ENCODE data around the gene PTPRD. TPM values are rescaled to one million over a fixed set of nuclear protein-coding genes. Genes with fewer than 3 reads are reported as not detected.

PTPRD gene
- total RNA-seq, 1 experiment from 2014 or later, result not detected

GRCh38 chr9:8713149-8713810 lies 1899.5 kb downstream of the PTPRD start:
- TF ChIP-seq, protein P1, sequence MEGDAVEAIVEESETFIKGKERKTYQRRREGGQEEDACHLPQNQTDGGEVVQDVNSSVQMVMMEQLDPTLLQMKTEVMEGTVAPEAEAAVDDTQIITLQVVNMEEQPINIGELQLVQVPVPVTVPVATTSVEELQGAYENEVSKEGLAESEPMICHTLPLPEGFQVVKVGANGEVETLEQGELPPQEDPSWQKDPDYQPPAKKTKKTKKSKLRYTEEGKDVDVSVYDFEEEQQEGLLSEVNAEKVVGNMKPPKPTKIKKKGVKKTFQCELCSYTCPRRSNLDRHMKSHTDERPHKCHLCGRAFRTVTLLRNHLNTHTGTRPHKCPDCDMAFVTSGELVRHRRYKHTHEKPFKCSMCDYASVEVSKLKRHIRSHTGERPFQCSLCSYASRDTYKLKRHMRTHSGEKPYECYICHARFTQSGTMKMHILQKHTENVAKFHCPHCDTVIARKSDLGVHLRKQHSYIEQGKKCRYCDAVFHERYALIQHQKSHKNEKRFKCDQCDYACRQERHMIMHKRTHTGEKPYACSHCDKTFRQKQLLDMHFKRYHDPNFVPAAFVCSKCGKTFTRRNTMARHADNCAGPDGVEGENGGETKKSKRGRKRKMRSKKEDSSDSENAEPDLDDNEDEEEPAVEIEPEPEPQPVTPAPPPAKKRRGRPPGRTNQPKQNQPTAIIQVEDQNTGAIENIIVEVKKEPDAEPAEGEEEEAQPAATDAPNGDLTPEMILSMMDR (IDR thresholded peaks at IDR 0.05), result no peak
- TF ChIP-seq TCF7L2 (IDR thresholded peaks at IDR 0.05; ENCODE audit: low read depth, low read length), result no peak
- no peak for TF ChIP-seq SIN3A (IDR thresholded peaks at IDR 0.05; ENCODE audit: borderline replicate concordance, insufficient read depth, low read depth, low read length)
- TF ChIP-seq, protein P2, sequence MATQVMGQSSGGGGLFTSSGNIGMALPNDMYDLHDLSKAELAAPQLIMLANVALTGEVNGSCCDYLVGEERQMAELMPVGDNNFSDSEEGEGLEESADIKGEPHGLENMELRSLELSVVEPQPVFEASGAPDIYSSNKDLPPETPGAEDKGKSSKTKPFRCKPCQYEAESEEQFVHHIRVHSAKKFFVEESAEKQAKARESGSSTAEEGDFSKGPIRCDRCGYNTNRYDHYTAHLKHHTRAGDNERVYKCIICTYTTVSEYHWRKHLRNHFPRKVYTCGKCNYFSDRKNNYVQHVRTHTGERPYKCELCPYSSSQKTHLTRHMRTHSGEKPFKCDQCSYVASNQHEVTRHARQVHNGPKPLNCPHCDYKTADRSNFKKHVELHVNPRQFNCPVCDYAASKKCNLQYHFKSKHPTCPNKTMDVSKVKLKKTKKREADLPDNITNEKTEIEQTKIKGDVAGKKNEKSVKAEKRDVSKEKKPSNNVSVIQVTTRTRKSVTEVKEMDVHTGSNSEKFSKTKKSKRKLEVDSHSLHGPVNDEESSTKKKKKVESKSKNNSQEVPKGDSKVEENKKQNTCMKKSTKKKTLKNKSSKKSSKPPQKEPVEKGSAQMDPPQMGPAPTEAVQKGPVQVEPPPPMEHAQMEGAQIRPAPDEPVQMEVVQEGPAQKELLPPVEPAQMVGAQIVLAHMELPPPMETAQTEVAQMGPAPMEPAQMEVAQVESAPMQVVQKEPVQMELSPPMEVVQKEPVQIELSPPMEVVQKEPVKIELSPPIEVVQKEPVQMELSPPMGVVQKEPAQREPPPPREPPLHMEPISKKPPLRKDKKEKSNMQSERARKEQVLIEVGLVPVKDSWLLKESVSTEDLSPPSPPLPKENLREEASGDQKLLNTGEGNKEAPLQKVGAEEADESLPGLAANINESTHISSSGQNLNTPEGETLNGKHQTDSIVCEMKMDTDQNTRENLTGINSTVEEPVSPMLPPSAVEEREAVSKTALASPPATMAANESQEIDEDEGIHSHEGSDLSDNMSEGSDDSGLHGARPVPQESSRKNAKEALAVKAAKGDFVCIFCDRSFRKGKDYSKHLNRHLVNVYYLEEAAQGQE (IDR thresholded peaks at IDR 0.05; ENCODE audit: insufficient read depth in 1 of 2, low read depth in 2 of 2, low read length in 1 of 2), result no peak
- no peak for TF ChIP-seq POLR2AphosphoS5 (IDR thresholded peaks at IDR 0.05; ENCODE audit: low read depth, low read length)

GRCh38 chr9:8709731-8710130 lies 1903.1 kb downstream of the PTPRD start:
- DNase-seq (ENCODE audit: low read depth, low spot score) (no peak), ATAC-seq (no peak)
- ChIA-PET CTCF (no interaction called here), POLR2A (no interaction called here)
- H3K4me1 ChIP-seq (ENCODE audit: control insufficient read depth, insufficient read depth, low read length), result no peaks in the 10 kb centered on the region
- no peak overlapping the region for H3K4me3 ChIP-seq (ENCODE audit: low read depth in 2 of 2, low read length in 2 of 2)
- no peak overlapping the region for H3K27ac ChIP-seq (ENCODE audit: low read length)
- no TSS peak for BruUV-seq (replicated peaks)
- TF ChIP-seq, protein P2 (IDR thresholded peaks at IDR 0.05; ENCODE audit: insufficient read depth in 1 of 2, low read depth in 2 of 2, low read length in 1 of 2), result no peak
- TF ChIP-seq POLR2AphosphoS5 (IDR thresholded peaks at IDR 0.05; ENCODE audit: low read depth, low read length) (no peak), SIN3A (IDR thresholded peaks at IDR 0.05; ENCODE audit: borderline replicate concordance, insufficient read depth, low read depth, low read length) (no peak), TCF7L2 (IDR thresholded peaks at IDR 0.05; ENCODE audit: low read depth, low read length) (no peak)
- TF ChIP-seq, protein P1 (IDR thresholded peaks at IDR 0.05), result no peak
- no peaks in the 10 kb centered on the region for H3K9me3 ChIP-seq (ENCODE audit: control insufficient read depth, insufficient read depth, low read depth, low read length)
- H3K27me3 ChIP-seq (ENCODE audit: control insufficient read depth, insufficient read depth, low read length), result no peaks in the 10 kb centered on the region
- intact Hi-C loops (cut with micrococcal nuclease; ENCODE audit: unreplicated experiment), result no loop called here
- no peaks in the 10 kb centered on the region for H3K36me3 ChIP-seq (ENCODE audit: control insufficient read depth, insufficient read depth, low read length)
- in situ Hi-C loops (cut with HindIII; ENCODE audit: low pct_unique_long_range_greater_than_20kb, low sequenced_read_pairs), result no loop called here

More at GRCh38 chr9:8713149-8713810, 1899.5 kb downstream of the PTPRD start:
- POLR2A ChIA-PET, result no interaction called here
- intact Hi-C loops (cut with micrococcal nuclease; ENCODE audit: unreplicated experiment) (no loop called here), in situ Hi-C loops (cut with HindIII; ENCODE audit: low pct_unique_long_range_greater_than_20kb, low sequenced_read_pairs) (no loop called here)
- Histone ChIP-seq H3K9me3 (ENCODE audit: control insufficient read depth, insufficient read depth, low read depth, low read length) (no peaks in the 10 kb centered on the region), H3K27ac (ENCODE audit: low read length) (no peak overlapping the region), H3K4me1 (ENCODE audit: control insufficient read depth, insufficient read depth, low read length) (no peaks in the 10 kb centered on the region), H3K27me3 (ENCODE audit: control insufficient read depth, insufficient read depth, low read length) (no peaks in the 10 kb centered on the region), H3K36me3 (ENCODE audit: control insufficient read depth, insufficient read depth, low read length) (no peaks in the 10 kb centered on the region), H3K4me3 (ENCODE audit: low read depth in 2 of 2, low read length in 2 of 2) (no peak overlapping the region)
- DNase-seq (ENCODE audit: low read depth, low spot score) (no peak), ATAC-seq (no peak)
- CTCF ChIA-PET, result no interaction called here
- BruUV-seq (replicated peaks), result no TSS peak
